GM19023 (cell line): ENCODE measurements around the gene TMEM235.
A peak's percentile ranks its signal among the peaks of the same experiment; 100 is the strongest.
"Not testable (repeated sequence)": the region's sequence is repeated elsewhere in the genome, so short reads cannot be mapped to it uniquely, and the experiment has no call there.

Experiments used
- ATAC-seq: cut with Tn5 transposase; IDR thresholded peaks from one replicate; pipeline ENCODE4 v1.9.1; 2021; ENCODE audit warnings: mild to moderate bottlenecking, moderate library complexity; ENCODE audit not compliant: unreplicated experiment

TMEM235 gene

DNA sequence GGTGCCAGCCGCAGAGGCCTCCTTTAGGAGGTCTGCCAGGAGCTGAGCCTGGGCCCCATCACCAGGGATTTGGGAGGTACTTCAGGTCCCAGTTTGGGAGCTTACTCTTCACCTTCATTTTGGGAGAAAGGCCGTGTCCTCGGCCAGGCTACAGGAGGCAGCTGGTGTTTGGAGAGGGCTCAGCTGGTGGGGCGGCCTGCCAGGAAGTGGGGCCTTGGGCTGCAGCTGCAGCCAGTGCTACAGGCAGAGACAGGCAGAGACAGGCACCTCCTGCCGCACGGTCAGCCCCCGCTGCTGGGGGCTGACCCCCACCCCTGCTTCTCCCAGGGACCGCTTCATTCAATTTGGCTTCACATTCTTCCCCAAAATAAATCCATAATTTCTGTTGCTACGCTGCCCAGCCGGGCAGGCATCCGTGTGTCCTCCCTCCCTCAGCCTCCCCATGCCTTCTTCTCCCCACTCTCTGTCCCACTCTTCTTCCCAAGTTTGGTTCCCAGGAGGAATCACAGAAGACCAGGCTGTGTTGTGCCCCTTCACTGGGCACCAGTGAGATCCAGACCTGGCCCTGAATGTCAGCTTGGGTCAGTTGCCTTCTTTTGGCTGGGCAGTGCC, 6.1 kb downstream of the TMEM235 start:
- ATAC-seq: no peak

DNA sequence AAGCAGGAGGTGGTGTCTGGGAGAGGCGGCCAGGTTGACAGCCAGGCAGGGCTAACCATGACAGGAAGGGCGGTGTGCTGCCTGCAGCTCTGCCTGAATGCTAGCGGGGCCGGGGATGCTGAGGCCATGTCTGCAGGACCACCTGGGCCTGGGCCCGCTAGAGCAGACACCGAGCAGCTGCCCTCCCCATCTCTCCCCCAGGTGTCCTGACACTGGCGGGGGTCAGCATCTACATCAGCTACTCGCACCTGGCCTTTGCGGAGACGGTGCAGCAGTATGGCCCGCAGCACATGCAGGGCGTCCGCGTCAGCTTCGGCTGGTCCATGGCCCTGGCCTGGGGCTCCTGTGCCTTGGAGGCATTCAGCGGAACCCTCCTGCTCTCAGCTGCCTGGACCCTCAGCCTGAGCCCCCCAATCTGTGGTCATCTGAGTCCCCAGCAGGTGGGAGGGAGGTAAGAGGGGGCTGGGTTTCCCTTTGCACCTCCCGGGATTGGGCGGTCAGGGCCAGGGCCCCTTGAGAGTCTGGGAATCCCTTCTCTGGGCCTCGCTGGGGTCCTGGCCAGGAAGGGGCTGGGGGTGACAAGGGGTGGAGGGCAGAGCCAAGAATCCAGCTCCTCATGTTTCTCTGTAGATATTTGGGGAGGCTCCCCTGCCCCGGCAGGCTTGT, 7.5 kb downstream of the TMEM235 start:
- ATAC-seq: no peak

DNA sequence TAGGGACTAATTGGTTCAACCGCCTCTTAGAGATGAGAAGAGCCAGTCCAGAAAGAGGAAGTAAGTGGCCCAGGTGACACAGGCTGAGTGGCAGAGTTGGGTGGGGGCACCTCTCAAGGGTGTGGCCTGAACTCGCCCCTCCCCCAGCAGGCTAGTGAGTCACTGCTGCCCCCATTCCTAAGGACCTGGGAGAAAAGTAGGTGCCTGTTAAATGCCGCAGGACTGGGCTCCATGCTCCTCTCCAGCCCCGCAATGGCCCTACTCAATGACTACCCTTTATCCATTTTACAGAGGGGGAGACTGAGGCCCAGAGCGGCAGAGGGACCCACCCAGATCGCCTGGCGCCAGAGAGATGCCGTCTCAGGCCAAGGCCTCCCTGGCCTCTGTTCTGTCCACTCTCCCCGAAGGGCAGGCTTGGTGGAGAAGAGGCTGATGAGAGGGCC, 8.1 kb downstream of the TMEM235 start:
- ATAC-seq: no peak

DNA sequence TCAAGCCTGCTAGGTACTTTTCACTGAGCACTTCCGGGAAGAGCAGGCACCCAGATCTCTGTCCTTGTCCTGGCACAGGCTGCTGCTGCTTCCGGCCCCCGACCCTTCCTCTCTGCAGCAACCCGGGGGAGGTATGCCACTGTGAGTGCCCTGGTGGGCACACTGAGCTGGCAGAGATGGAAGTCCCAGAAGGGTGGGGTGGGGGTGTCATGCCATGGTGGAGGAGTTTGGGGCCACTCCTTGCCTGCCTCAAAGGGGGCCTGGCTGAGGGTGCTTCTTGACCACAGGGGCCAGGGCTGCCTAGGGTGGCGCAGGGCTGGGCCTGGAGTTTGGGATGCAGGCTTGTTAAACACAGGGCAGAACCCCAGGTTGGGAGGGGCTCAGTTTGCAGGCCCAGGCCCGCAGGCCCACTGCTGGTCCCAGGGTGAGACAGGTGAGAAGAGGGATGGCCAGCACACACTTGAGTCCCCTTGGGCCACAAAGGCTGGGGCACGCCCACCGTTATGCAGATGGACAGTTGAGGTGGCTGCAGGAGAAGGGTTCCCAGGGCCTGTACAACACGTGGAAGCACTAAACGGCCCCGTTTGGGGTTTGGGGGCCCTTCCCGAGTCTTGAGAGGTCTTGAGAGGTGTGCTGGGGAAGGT, 8.7 kb downstream of the TMEM235 start:
- ATAC-seq: no peak

DNA sequence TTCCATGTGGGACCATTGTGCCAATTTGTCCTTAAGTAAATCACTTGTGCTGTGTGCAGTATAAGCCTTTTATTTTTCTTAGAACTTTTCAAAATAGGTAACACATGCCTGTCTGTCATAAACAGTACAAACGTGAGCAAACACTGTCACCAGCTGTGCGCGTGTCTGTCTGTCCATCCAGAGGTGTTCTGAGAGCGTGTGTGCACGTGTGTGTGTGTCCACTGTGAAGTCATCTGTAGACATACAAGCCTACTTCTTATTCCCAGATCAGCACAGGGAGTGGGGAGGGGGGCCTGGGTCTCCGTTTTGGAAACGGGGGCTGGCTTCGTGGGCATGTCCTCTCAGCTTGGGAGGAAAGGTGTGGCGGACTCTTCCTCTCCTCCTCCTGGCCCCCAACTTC, 9.4 kb downstream of the TMEM235 start:
- no peak for ATAC-seq

DNA sequence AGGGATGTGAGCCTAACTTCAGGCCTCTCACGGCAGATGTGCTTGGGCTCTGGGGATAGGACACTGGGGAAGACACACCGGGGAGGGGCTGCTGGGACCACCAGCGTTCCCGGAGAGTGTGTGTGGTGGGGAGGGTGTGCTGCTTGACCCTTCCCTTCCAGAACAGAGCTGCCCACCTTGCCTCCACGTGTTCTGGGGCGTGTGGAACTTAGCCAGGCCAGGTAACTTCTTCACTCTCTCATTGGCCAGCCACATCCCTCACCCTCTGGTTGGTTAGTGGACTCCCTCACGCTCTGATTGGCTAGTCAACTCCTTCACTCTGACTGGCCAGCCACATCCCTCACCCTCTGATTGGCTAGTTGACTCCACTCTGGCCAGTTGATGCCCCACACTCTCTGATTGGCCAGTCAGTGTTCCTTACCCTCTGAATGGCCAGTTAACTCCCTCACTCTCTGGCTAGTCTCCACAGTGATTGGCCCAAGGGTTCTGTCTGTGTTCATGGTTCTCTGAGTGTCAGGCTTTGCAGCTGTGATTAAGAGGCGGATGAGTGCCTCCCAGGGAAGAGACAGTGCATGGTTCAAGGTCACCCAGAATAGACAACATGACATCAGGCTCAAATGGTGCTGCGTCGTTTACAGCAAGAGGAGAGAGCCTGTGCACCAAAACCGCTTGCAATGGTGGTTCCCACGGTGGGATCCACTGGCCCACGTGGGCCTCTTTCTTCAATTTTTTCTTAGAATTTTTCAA, 10.0 kb downstream of the TMEM235 start:
- no peak for ATAC-seq

DNA sequence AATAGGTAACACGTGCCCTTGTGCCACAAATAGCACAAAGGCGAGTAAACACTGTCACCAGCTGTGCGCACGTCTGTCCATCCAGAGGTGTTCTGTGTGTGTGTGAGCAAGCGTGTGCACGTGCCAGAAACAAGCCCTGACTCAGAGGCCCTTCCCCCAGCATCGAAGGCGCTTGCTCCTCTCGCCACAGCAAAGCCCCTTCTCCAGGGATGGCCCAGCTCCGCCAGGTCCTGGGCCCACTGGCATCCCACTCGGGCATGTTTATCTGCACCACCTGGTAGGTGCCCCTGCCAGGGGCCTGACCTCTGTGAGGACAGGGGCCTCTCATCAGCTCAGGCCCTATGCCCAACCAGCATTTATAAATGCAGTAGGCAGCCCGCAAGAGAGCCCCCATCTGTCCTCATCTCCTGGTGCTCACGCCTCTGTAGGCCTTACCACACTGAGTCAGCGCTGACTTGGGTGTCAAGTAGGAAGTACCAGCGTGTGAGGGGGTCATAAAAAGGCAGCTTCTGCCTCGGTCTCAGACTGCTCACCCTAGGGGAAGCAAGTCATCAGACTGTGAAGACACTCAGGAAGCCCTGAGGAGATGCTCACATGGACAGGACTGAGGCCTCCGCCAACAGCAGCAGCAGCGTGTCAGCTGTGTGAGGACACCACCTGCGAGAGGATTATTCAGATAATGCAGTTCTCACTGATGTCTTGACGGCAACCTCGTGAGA, 10.8 kb downstream of the TMEM235 start:
- ATAC-seq: peak; percentile 45

DNA sequence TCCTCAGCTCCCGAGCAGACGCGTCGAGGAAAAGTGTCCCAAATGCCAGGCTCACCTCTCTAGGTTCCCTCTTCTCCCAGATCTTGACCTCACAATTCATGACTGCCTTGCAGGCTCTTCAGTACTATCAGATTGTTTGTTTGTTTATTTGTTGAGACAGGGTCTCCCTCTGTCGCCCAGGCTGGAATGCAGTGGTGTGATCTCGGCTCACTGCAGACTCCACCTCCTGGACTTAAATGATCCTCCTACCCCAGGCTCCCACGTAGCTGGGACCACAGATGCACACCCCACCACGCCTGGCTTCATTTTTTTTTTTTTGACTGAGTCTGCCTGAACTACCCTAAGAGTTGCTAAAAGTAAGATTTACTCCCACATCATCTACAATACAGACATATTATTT, 15.9 kb downstream of the TMEM235 start:
- no peak for ATAC-seq

DNA sequence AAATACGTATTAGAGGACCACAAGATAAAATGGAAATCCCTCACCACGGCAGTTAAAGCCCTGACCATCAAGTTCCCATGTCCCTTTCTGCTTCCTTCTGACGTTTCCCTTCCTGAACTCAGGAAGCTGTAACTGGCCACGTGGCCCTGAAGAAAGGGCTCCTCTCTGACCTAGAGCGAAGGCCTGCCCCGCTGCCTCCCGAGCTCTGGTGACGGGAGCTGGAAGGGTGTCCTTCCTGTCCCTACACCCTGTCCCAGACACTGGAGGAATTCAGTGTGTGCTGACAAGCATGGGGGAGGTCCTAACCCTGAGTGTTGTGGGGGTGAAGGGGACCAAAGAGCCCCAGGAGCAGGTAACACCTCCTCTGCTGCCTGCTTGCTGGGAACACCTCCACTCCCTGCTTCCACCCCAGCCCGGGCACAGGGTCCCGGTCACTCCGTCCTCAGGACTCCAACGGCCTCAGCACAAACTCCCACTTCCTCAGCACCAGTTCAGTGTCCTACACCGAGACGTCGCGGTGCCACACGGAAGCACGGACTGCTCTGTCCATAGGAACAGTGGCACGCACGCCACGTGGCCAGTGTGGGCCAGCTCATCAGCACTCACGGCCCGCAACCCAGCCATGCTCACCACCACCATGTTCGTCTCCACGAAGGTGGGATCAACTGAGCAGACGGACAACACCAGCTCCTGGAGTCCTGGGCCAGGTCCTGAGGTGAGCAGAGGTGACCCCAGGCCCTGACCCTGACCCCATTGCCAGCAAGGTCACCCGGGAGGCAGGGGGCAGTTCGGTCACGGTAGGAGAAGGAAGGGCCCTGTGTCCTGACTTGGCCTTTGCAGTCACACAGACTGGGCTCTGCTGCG, 16.9 kb downstream of the TMEM235 start:
- ATAC-seq: no peak

DNA sequence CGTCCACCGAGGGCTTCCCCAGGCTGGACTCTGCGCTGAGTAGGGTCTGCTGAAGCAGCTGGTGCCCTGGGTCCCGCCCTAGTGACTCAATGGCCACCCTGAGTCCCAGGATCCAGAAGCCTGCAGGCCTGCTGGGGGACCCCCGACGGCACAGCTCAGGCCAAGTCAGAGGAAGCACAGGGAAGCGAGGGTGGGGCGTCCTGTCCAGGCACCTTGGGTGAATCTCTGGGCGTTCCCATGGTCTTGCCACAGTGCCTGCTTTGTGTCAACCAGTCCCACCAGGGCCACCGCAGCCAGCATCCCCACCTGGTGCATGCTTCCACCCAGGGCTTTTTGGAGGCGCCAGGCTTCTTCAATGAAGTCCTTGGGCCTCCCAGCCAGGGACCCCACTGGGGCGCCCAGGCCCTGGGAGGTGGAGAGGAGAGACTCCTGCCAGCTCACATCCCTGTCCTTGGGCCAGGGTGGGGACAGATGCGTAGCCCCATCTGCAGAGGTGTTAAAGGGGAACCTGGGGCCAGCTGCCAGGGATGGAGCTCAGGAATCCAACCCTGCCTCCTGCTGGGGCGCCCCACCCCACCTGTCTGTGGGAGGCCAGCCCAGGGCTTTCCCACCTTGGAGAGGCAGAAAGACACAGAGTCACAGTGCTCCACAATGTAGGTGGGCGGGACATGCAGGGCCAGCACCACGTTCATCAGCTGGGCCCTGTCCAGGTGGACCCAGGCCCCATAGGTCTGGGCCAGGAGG, 17.8 kb downstream of the TMEM235 start:
- ATAC-seq: no peak

DNA sequence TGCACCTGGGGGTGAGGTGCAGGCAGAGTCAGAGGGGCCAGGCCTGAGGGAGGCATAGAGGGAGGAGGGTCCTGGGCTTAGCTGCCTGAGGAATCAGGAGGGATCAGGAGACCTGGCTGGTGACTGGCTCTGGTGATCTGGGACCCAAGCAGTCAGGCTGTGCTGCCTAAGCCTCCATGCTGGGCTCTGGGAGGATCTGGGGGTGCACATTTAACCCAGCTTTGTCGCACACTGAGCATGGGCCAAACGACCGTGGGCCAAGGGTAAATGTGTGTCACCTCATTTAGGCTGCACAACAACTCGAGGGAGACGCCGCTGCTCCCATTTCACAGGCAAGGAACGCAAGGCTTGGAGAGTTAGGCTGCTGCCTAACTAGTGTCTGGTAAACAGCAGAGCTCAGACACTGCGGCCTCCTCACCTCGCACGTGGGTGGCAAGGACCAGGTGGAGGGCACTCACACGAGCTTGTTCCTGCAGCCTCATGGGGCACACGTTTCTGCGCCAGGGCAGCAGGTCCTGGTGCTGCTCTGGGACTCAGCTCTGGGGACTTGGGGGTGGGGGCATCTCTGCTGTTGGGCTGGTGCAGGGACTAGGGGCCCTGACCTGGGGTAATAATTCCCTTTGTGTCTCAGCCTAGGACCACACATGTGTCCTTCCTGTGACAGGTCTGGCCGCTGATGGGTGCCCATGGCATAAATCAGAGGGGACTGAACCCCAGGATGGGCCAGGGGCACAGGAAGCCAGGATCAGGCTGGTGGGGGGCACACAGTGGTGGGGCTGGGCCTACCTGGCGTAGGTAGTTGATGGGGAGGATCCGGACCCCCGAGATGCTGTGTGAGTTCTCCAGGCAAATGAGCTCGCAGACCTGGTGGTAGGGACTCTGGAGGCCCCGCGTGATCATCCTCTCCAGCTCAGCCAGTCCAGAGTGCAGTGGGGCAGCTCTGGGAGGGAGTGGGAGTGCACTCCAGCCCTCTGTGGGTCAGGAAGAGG, 18.7 kb downstream of the TMEM235 start:
- no peak for ATAC-seq

DNA sequence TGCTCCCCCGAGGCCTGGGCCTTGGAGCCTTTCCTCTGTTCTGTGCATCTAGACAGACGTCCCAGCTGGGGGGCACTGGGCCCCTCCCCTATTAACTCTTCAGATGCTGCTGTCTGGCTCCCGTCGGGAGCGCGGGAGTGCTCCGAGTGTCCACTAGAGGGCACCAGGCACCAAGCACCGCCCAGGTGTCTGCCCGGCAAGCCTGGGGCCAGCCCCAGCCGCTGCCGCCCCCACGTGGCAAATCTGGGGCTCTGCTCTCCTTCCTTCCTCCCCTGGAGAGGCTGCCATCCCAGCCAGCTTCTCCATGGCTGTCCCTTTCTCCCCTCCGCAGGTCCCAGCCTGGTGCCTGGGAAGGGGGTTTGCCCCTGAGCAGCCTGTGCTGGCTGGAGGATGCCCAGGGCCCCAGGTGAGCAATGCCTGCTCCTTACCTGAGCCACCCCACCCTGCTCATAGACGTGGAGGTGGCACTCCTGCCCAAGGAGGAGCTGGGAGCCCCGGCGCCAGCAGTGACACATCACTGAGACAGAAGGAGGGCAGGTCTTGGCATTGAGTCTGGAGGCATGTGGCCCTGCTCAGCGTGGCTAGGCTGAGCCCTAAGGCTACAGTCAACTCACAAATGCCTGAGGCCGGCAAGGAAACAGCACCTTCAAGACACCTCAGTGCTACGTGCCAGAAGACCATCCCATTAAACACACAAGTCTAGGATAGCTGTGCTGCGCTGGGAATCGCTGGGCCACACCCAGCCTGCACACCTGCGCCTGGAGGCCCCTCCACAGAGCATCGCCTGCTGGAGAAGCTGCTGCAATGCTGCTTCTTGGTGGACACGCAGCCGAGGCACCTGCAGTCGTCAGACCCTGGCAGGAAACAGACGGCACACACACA, 19.7 kb downstream of the TMEM235 start:
- ATAC-seq: peak; percentile 57

DNA sequence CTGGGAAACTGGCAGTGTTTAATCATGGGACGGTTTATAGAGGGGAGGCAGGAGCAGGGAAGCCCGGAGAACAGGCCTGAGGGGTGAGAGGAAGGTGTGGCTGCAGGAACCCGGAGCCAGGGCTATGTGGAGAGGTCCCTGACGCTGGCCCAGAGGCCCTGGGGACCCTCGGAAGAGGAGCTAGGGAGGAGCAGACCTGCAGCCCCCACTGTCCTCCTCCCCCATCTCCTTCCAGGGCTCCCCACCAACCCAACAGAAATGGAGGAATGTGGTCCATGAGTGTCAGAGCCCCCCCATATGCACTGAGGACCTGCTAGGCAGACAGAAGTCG, 20.3 kb downstream of the TMEM235 start:
- no peak for ATAC-seq

DNA sequence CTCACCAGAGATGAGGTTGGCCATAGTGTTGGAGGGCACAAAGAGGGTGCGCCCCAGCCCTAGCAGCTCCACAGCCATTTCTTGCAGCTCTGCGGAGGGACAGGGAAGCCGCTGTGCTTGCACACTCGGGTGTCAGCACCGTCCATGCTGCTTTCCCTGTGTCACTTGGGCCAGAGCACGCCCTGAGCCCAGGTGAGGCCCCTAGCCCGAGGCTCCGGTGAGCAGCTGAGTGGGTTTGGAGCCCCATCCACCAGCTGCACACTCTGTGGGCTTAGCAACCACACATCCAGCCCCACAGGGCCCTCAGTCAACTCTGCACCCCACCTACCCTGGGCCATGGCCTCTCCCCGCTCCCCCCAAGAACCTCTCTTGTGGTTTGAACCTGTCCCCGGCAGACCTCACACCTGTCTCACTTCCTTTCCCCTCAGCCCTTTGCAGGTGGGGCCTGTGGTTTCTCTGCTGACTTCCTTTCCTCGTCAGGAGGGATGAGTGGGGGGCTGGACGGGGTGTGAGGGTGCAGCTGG, 20.7 kb downstream of the TMEM235 start:
- ATAC-seq: no peak

DNA sequence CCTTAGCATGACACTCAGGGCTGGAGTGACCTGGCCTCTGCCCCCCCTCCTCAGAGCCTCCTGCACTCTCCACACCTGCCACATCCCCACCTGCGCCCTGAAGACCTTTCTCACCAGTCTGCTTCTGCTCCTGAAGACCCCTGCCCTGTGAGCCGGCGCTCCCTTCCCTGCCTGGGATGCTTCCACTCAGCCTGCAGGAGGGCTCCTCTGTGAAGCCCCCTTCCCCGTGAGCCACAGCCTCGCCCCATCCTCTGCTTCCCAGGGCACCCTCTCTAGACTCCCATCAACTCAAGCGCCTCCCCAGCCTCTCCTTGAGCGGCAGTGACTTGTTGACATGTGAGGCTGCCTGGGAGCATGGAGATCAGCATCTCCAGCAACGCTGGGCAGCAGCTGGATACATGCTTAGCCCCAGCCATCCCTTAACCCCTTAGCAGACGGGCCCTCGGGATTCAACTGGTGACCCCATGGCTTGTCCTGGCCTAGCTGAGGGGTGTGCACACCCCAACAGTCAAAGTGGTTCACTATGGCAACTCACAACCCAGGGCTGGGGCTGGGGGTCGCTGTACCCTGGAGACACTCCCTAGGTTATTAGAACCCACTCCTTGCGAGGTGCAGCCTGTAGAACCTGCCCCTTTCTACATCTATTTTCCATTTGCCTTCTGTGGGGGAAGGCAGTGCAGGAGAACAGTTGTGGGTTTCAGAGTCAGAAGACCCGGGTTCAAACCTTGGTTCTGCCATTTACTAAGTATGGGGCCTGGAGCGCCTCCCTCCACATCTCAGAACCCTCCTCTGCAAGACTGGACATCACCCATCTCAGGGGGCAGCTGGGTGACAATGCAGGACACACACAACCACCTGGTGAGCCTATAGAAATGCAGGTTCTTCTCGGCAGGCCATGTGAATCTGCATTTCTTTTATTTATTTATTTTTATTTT, 21.5 kb downstream of the TMEM235 start:
- no peak for ATAC-seq

DNA sequence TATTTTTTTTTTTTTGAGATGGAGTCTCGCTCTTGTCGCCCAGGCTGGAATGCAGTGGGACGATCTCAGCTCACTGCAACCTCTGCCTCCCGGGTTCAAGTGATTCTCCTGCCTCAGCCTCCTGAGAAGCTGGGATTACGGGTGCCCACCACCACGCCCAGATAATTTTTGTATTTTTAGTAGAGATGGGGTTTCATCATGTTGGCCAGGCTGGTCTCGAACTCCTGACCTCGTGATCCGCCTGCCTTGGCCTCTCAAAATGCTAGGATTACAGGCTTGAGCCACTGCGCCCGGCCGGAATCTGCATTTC, 22.2 kb downstream of the TMEM235 start:
- not testable (repeated sequence) for ATAC-seq
